Dermis microvascular lymphatic vessel endothelial cell (primary cell): ENCODE measurements around the gene BCL6. TPM values are rescaled to one million over a fixed set of nuclear protein-coding genes. Genes with fewer than 3 reads are reported as not detected.
"Not testable (repeated sequence)": the region's sequence is repeated elsewhere in the genome, so short reads cannot be mapped to it uniquely, and the experiment has no call there.

Experiments
- DNase-seq, 2 donors: peaks; one replicate each; pipeline versions ENCODE4 v3.0.0 to v3.0.0-alpha.2; 2010; ENCODE audit warnings: low read depth in 2 of 2
- total RNA-seq: library from RNA; depleted of rRNA; stranded (reverse); fragments of >200 nt; gene quantifications from 2 replicates; pipeline ENCODE4 v1.2.1, GENCODE V29; 2014

Gene BCL6
- total RNA-seq, 1 donor from 2014 or later, result 1.7 TPM

- peak; percentile 47 to 73 for DNase-seq
These were observed 30.8 kb downstream of the BCL6 start for GRCh38 chr3:187714404-187714979.

- peak; percentile 43 to 47 for DNase-seq
These were observed 31.8 kb downstream of the BCL6 start for GRCh38 chr3:187713504-187713903.

GRCh38 chr3:187709155-187709554 lies 36.1 kb downstream of the BCL6 start:
- no peak for DNase-seq

GRCh38 chr3:187708696-187709095 lies 36.6 kb downstream of the BCL6 start:
- DNase-seq, result no peak

GRCh38 chr3:187706971-187707370 lies 38.3 kb downstream of the BCL6 start:
- peak in 1 of 2 donors; percentile 10 for DNase-seq

- DNase-seq, result no peak
These were observed 40.1 kb downstream of the BCL6 start for GRCh38 chr3:187705164-187705563.

GRCh38 chr3:187702507-187703033 lies 42.7 kb downstream of the BCL6 start, which contains the start of gene RTP2:
RTP2 (minus strand) TSS chr3:187702557; CDS start chr3:187702128, 429 bp downstream.
- no peak for DNase-seq

- no peak for DNase-seq
These were observed 45.0 kb downstream of the BCL6 start for GRCh38 chr3:187700249-187700648.

GRCh38 chr3:187698499-187699399 lies 46.5 kb downstream of the BCL6 start:
- DNase-seq, result no peak

- no peak for DNase-seq
These were observed 49.2 kb downstream of the BCL6 start for GRCh38 chr3:187696021-187696420.

- no peak for DNase-seq
These were observed 49.8 kb downstream of the BCL6 start for GRCh38 chr3:187695449-187695848.

GRCh38 chr3:187694801-187695200 lies 50.5 kb downstream of the BCL6 start:
- DNase-seq, result no peak

- no peak for DNase-seq
These were observed 51.8 kb downstream of the BCL6 start for GRCh38 chr3:187693431-187693830.

GRCh38 chr3:187689984-187690383 lies 55.3 kb downstream of the BCL6 start:
- DNase-seq, result no peak

- DNase-seq, result no peak
These were observed 58.5 kb downstream of the BCL6 start for GRCh38 chr3:187686621-187687273.

GRCh38 chr3:187685948-187686347 lies 59.3 kb downstream of the BCL6 start:
- DNase-seq, result no peak

GRCh38 chr3:187684880-187685279 lies 60.4 kb downstream of the BCL6 start:
- DNase-seq, result no peak

- no peak for DNase-seq
These were observed 60.8 kb downstream of the BCL6 start for GRCh38 chr3:187684444-187684843.

GRCh38 chr3:187681756-187682155 lies 63.5 kb downstream of the BCL6 start:
- DNase-seq, result not testable (repeated sequence)

GRCh38 chr3:187679638-187680396 lies 65.5 kb downstream of the BCL6 start:
- DNase-seq, result peak; percentile 48 to 73

GRCh38 chr3:187678726-187679268 lies 66.5 kb downstream of the BCL6 start:
- peak; percentile 28 to 59 for DNase-seq
